Prostate gland (tissue), 2 donors: ENCODE measurements around the gene CXXC5.

ENCODE experiments used
- POLR2A ChIP-seq: fragments of 450-650 bp; IDR thresholded peaks from one replicate; pipeline ENCODE4 v1.6.1; 2016; ENCODE audit warnings: antibody characterized with exemption, mild to moderate bottlenecking
- POLR2AphosphoS5 ChIP-seq: sonication (generic); formaldehyde crosslinking; IDR thresholded peaks from one replicate; pipeline ENCODE4 v1.6.1; 2017; ENCODE audit warnings: antibody characterized with exemption
- TF ChIP-seq, protein P1 (sequence below), 4 experiments: fragments of 200-600 bp in 2 of 4; fragments of 450-650 bp in 2 of 4; sonication (generic) in 2 of 4; IDR thresholded peaks; 1 replicate in 3 of 4; 2 replicates in 1 of 4; pipeline ENCODE4 v1.5.1; 2016 to 2019; ENCODE audit warnings: antibody characterized with exemption in 4 of 4, mild to moderate bottlenecking in 2 of 4, moderate library complexity in 2 of 4

DNA sequence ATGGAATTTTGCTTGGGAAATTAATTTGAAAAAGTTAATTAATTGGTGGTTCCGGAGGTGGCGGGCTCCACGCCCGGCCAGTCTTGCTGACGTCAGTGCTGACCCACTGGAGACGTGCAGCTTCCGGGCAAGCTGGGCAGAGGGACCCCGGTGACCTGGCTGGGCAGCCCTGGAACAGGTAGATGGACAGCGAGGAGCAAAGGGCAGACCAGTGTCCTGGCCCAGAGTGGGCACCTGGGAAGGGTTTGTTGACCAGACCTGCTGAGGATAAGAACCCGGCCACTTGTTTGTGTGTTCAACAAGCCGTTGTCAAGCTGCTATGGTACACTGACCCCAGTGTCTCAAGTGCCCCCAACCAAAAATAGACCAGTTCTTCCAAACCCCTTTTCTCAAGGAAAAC lies 17.5 kb downstream of the CXXC5 start:
- TF ChIP-seq, protein P1, sequence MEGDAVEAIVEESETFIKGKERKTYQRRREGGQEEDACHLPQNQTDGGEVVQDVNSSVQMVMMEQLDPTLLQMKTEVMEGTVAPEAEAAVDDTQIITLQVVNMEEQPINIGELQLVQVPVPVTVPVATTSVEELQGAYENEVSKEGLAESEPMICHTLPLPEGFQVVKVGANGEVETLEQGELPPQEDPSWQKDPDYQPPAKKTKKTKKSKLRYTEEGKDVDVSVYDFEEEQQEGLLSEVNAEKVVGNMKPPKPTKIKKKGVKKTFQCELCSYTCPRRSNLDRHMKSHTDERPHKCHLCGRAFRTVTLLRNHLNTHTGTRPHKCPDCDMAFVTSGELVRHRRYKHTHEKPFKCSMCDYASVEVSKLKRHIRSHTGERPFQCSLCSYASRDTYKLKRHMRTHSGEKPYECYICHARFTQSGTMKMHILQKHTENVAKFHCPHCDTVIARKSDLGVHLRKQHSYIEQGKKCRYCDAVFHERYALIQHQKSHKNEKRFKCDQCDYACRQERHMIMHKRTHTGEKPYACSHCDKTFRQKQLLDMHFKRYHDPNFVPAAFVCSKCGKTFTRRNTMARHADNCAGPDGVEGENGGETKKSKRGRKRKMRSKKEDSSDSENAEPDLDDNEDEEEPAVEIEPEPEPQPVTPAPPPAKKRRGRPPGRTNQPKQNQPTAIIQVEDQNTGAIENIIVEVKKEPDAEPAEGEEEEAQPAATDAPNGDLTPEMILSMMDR (IDR thresholded peaks at IDR 0.05): no peak
- TF ChIP-seq POLR2AphosphoS5 (no peak), POLR2A (no peak)
